Keratinocyte (primary cell): ENCODE measurements around the gene CPLANE2. TPM values are rescaled to one million over a fixed set of nuclear protein-coding genes. Genes with fewer than 3 reads are reported as not detected.
A peak's percentile ranks its signal among the peaks of the same experiment; 100 is the strongest.

Experiments
- DNase-seq: peaks from one replicate; pipeline ENCODE4 v3.0.0-alpha.2; 2011; ENCODE audit warnings: low read depth, missing footprints, low spot score
- FAIRE-seq: peaks from 2 replicates; lab custom pipeline; 2011; peaks lifted over from hg19 to GRCh38; lab: Jason Lieb, UNC
- H2AFZ ChIP-seq: 2 replicates; pipeline ENCODE4 v1.6.0; 2012; ENCODE audit warnings: low read length, control low read depth, inconsistent platforms; ENCODE audit not compliant: control insufficient read depth
- H3K27ac ChIP-seq: 2 replicates; pipeline ENCODE4 v1.5.1; 2011; ENCODE audit warnings: low read length; ENCODE audit not compliant: control insufficient read depth, insufficient read depth
- H3K27me3 ChIP-seq: 3 replicates; pipeline ENCODE4 v1.6.0; 2011; ENCODE audit warnings: low read length; ENCODE audit not compliant: control insufficient read depth, insufficient read depth; ENCODE audit errors: extremely low read depth
- H3K36me3 ChIP-seq, 2 experiments: 2 replicates in 1 of 2; 3 replicates in 1 of 2; pipeline ENCODE4 v1.5.1; 2011; ENCODE audit warnings: low read length in 2 of 2, mild to moderate bottlenecking in 1 of 2; ENCODE audit not compliant: control insufficient read depth in 2 of 2, insufficient read depth in 2 of 2; ENCODE audit errors: extremely low read depth in 1 of 2
- H3K4me1 ChIP-seq: 3 replicates; pipeline ENCODE4 v1.5.1; 2011; ENCODE audit warnings: low read length; ENCODE audit not compliant: control insufficient read depth, insufficient read depth; ENCODE audit errors: extremely low read depth
- H3K4me2 ChIP-seq: 3 replicates; pipeline ENCODE4 v1.6.0; 2011; ENCODE audit warnings: low read depth, low read length; ENCODE audit not compliant: control insufficient read depth, insufficient read depth; ENCODE audit errors: extremely low read depth
- H3K4me3 ChIP-seq, 3 experiments: fragments of 200-600 bp in 1 of 3; sonication (generic) in 1 of 3; 2 replicates in 2 of 3; 3 replicates in 1 of 3; pipeline ENCODE4 v1.5.1; 2011 to 2016; ENCODE audit warnings: low read length in 3 of 3, mild to moderate bottlenecking in 3 of 3, control low read depth in 2 of 3, inconsistent platforms in 1 of 3, low read depth in 1 of 3, mixed read lengths in 1 of 3, mixed run types in 1 of 3, moderate library complexity in 1 of 3; ENCODE audit not compliant: control insufficient read depth in 2 of 3, insufficient read depth in 2 of 3; ENCODE audit errors: extremely low read depth in 1 of 3
- H3K79me2 ChIP-seq: 2 replicates; pipeline ENCODE4 v1.6.0; 2012; ENCODE audit warnings: low read length; ENCODE audit not compliant: control insufficient read depth, insufficient read depth
- H3K9ac ChIP-seq: 3 replicates; pipeline ENCODE4 v1.6.0; 2011; ENCODE audit warnings: low read length; ENCODE audit not compliant: control insufficient read depth, insufficient read depth; ENCODE audit errors: extremely low read depth
- H3K9me1 ChIP-seq: 3 replicates; pipeline ENCODE4 v1.6.0; 2011; ENCODE audit warnings: low read length; ENCODE audit not compliant: control insufficient read depth, insufficient read depth; ENCODE audit errors: extremely low read depth
- H3K9me3 ChIP-seq: 2 replicates; pipeline ENCODE4 v1.5.1; 2012; ENCODE audit warnings: low read depth, low read length; ENCODE audit not compliant: control insufficient read depth
- H4K20me1 ChIP-seq: 3 replicates; pipeline ENCODE4 v1.6.0; 2011; ENCODE audit warnings: low read length; ENCODE audit not compliant: control insufficient read depth, insufficient read depth; ENCODE audit errors: extremely low read depth
- CTCF ChIP-seq, 3 experiments: IDR thresholded peaks in 1 of 3; conservative IDR thresholded peaks in 1 of 3; optimal IDR thresholded peaks in 1 of 3; 2 replicates in 2 of 3; 3 replicates in 1 of 3; pipeline versions ENCODE3 to v1.5.1; 2011; ENCODE audit warnings: low read length in 3 of 3, mild to moderate bottlenecking in 3 of 3, moderate library complexity in 2 of 3, control low read depth in 1 of 3, inconsistent platforms in 1 of 3; ENCODE audit not compliant: insufficient read depth in 2 of 3; ENCODE audit errors: extremely low read depth in 1 of 3
- EZH2 ChIP-seq: IDR thresholded peaks from one replicate; pipeline ENCODE4 v1.6.1; 2012; ENCODE audit warnings: inconsistent platforms, mild to moderate bottlenecking, low read length, moderate library complexity
- dilution Hi-C: fragments of 300-500 bp; cut with MboI; formaldehyde crosslinking; loops from one replicate; pipeline ENCODE4 v1.7.0; 2020; ENCODE audit warnings: low sequenced_read_pairs; ENCODE audit not compliant: extremely low pct_ligation_motif_present
- polyA plus RNA-seq, 5 experiments: library from polyadenylated mRNA; depleted of rRNA in 3 of 5; stranded (reverse) in 3 of 5; stranded (forward) in 1 of 5; unstranded in 1 of 5; fragments of >200 nt; gene quantifications; 1 replicate in 1 of 5; 2 replicates in 3 of 5; 3 replicates in 1 of 5; pipeline versions ENCODE4 v1.2.1 to v1.2.3, GENCODE V29; 2011 to 2012; ENCODE audit warnings: missing spikeins in 2 of 5, low read depth in 1 of 5, low replicate concordance in 1 of 5

CPLANE2 gene
- polyA plus RNA-seq, 1 donor (not counting 4 experiments of a cell fraction or from before 2014, with no cell fraction given) = 2.5 TPM

DNA sequence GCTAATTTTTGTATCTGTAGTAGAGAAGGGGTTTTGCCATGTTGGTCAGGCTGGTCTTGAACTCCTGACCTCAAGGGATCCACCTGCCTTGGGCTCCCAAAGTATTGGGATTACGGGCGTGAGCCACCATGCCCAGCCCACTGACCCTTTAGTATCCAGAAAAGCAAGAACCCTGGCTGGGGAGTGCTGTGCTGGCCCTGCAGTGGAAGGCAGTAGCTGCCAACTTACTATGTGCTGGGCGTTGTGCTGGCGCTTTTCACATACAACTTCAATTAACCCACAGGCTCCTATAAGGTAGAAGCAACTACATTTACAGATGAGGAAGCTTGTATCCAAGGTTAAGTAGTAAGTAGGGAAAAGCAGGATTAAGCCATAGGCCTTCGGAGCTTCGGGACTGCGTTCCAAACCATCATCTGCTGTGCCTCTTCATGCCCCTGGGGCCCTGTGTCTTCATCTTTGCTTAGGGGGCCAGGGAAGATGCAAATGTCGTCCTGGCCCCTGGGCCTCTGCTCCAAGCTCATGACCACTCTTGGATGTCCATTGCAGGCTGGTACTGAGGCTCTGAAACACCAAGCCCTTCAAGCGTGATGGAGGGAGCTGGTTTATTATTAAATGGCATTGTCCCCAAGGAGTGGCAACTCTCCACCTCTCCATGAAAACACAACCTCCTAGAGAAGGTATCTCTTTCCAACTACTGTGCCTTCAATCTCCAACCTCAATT is 8.7 kb upstream of the CPLANE2 start:
- Histone ChIP-seq H4K20me1 (no peaks in the 10 kb centered on the region), H3K4me1 (peaks cover 19% of the 10 kb centered on the region), H3K36me3 (peaks cover 4 to 9% of the 10 kb centered on the region in 2 experiments), H3K27ac (no peak overlapping the region), H3K27me3 (no peaks in the 10 kb centered on the region), H3K9ac (no peak overlapping the region), H3K4me2 (no peak overlapping the region), H2AFZ (no peak overlapping the region), H3K9me3 (no peaks in the 10 kb centered on the region), H3K4me3 (no peak overlapping the region), H3K79me2 (no peaks in the 10 kb centered on the region), H3K9me1 (peaks cover 3% of the 10 kb centered on the region)
- DNase-seq (no peak), FAIRE-seq (no peak)
- TF ChIP-seq CTCF (optimal IDR thresholded peaks at IDR 0.05 in 1 of 3, IDR thresholded peaks at IDR 0.05 in 1 of 3, conservative IDR thresholded peaks at IDR 0.05 in 1 of 3; ENCODE audit: extremely low read depth in 1 of 3, insufficient read depth in 2 of 3, low read length in 3 of 3) (no peak), EZH2 (no peak)
- dilution Hi-C loops = no loop called here

- peaks cover 3% of the 10 kb centered on the region for H3K9me1 ChIP-seq
Observed at GRCh38 chr1:16244650-16245285, 7.8 kb upstream of the CPLANE2 start.

More at GRCh38 chr1:16244650-16245285, 7.8 kb upstream of the CPLANE2 start:
- Histone ChIP-seq H3K9me3 (no peaks in the 10 kb centered on the region), H3K9ac (no peak overlapping the region), H3K79me2 (no peaks in the 10 kb centered on the region), H3K4me2 (no peak overlapping the region), H2AFZ (no peak overlapping the region), H3K27ac (no peak overlapping the region), H3K27me3 (no peaks in the 10 kb centered on the region), H3K36me3 (peaks cover 4 to 5% of the 10 kb centered on the region in 2 experiments), H4K20me1 (no peaks in the 10 kb centered on the region), H3K4me3 (no peak overlapping the region), H3K4me1 (peaks cover 19% of the 10 kb centered on the region)
- TF ChIP-seq CTCF (optimal IDR thresholded peaks at IDR 0.05 in 1 of 3, IDR thresholded peaks at IDR 0.05 in 1 of 3, conservative IDR thresholded peaks at IDR 0.05 in 1 of 3; ENCODE audit: extremely low read depth in 1 of 3, insufficient read depth in 2 of 3, low read length in 3 of 3) = no peak
- TF ChIP-seq EZH2 = no peak
- dilution Hi-C loops = no loop called here
- FAIRE-seq = peak; percentile 17
- no peak for DNase-seq
